NOMO-1 (cell line): Measurements from ENCODE around the gene HLA-F.

Experiments used
- DNase-seq, 2 experiments: peaks; one replicate each; lab custom pipeline; 2025; ENCODE audit not compliant: unreplicated experiment in 2 of 2; lab: John Stamatoyannopoulos, UW

The HLA-F gene

DNA sequence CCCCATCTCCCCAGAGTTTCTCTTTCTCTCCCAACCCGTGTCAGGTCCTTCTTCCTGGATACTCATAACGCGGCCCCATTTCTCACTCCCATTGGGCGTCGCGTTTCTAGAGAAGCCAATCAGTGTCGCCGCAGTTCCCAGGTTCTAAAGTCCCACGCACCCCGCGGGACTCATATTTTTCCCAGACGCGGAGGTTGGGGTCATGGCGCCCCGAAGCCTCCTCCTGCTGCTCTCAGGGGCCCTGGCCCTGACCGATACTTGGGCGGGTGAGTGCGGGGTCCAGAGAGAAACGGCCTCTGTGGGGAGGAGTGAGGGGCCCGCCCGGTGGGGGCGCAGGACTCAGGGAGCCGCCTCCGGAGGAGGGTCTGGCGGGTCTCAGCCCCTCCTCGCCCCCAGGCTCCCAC, at the start of gene HLA-F:
TSS of gene HLA-F (plus strand) at position 173 of the 404 bp plus-strand sequence. CDS start at position 203, 30 bp downstream.
- DNase-seq, result peak; percentile 53 to 76

DNA sequence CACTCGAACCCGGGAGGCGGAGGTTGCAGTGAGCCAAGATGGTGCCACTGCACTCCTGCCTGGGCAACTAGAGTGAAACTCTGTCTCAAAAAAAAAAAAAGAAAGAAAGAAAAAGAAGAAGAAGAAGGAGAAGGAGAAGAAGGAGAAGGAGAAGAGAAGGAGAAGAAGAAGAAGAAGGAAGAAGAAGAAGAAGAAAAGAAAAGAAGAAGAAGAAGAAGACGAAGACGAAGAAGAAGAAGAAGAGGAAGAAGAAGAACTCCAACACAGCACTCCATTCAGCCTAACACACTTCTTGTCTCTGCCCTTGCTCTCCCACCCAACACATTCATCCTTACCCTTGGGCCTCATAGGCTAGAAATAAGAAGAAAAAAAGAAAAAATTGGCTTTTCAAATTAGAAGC, 49.2 kb upstream of the HLA-F start:
- no peak for DNase-seq

DNA sequence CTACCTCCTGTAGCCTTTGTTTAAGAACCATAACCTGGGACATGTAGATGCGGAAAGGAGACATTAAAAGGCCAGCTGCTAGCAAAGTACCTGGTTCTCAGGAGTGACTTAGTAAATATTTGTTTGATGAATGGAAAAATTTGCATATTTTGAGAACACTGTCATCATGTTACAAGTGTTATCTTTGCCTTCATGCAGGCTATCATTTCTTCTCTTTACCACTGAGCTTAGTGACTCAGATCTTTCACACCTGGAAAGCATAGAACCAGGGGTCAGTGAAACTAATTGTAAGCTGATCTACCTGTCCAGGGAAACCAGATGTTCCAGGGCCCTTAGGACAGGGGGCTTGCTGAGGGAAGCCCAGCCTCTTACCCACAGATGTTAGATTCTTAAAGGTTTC, 47.7 kb upstream of the HLA-F start:
- DNase-seq, result no peak

DNA sequence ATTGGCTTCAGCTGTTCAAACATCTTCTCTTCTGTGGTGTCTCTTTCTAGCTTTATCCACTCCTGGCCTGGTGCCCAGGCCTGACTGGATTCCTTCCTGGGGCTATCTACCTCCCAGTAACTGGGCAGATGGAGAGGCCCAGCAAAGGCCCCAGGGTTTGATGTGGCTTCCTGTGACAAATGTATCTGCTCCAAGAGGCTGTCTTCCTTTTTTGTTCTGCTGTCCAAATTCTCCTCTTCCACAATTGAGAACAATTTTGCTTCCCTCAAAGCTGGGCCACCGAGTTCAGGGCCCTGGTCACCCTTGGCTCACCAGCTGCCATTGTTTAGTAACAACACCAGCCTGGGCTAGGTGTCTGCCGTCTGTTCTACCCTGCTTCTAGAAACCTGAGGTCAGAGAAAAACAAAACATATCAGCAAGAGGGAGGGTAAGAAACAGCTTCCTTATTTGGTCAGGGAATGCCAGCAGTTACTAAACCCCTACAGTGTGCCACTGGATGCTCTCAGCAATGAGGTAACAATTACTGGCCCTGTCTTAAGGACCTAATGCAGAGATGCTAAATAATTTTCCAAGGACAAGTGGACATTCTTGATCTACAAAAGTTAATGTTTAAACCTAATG, 46.1 kb upstream of the HLA-F start:
- peak in 1 of 2 experiments; percentile 17 for DNase-seq

DNA sequence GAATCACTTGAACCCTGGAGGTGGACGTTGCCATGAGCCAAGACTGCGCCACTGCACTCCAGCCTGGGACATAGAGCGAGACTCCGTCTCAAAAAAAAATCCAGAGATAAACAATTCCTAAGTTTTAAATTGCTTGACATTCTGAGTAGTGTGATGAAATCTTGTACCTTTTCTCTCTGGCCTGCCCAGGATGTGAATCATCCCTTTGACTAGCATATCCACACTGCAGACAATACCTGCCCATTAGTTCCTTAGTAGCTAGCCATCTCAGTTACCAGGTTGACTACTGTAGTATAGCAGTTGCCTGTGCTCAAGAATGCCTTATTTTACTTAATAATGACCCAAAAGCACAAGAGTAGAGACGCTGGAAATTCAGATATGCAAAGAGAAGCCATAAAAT, 45.1 kb upstream of the HLA-F start:
- DNase-seq, result no peak

DNA sequence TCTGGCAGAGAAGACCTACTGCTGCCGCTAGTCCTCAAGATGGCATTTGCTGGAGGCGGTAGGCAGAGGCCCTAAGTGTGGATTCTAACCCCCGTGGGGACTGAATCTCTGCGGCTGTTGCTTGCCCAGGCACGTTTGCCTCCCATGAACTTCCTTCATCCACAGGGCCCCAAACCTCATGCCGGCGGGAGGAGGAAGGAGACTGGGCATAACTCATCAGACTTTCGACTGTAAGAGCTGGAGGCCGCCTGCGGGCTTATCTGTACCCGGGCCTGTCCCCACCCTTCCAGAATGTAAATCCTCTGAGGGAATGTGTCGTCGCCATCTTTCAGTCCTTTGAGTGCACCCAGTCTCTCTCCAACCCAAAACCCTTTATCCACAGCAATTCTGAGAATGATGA, 43.3 kb upstream of the HLA-F start:
- DNase-seq, result peak in 1 of 2 experiments; percentile 29

DNA sequence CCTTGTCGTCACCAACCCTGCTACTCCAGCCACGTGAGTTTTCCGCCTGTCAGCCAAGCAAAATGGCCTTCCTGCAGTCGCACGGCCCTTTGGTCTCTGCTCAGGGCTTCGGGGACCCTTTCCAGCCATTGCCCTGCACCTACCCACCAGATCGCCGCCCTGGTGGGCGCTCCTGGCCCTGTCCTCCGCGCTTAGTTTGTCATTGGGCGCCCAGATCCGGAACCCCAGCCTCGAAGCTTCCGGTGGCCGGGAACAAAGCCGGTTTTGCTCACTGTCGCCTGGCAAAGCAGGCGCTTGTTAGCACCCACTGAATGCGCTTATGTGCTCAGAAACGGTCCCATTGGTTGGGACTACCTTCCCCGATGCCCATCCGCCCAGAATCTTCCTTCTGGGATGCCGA, 42.8 kb upstream of the HLA-F start:
- peak in 1 of 2 experiments; percentile 24 for DNase-seq

DNA sequence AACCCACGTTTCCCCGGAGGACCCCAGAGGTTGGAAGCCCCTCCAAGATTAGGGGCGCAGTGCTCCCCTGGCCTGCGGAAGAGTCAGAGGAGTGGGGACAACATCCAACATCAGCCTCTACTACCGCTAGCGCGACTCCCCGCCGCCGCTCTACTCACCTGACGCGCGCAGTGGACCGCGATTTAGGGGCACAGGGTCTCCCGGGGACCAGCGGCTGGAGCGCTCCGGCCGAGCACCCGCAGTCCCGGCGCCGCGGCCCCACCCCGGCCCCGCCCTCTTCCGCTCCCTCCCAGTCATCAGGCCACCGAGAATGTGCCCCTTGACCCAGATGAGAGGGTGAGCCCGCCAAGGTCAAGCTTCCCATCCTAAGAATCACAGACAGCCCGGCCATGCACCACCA, 42.3 kb upstream of the HLA-F start, which contains the start of gene ZFP57:
TSS of gene ZFP57 (minus strand) at position 249 of the 400 bp plus-strand sequence. CDS start 4,149 bp downstream, outside the sequence.
- no peak for DNase-seq

DNA sequence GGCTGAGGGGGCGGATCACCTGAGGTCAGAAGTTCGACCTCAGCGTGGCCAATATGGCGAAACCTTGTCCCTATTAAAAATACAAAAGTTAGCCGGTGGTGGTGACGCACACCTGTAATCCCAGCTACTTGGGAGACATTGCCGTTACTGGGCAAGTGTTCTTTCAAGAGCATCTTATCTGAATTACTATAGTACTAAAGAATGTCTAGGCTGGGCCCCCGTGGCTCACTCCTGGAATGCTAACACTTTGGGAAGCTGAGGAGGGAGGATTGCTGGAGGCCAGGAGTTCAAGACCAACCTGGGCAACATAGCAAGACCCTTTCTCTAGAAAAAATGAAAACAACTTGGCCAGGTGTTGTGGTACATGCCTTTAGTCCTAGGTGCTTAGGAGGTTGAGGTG, 41.4 kb upstream of the HLA-F start:
- DNase-seq, result no peak

DNA sequence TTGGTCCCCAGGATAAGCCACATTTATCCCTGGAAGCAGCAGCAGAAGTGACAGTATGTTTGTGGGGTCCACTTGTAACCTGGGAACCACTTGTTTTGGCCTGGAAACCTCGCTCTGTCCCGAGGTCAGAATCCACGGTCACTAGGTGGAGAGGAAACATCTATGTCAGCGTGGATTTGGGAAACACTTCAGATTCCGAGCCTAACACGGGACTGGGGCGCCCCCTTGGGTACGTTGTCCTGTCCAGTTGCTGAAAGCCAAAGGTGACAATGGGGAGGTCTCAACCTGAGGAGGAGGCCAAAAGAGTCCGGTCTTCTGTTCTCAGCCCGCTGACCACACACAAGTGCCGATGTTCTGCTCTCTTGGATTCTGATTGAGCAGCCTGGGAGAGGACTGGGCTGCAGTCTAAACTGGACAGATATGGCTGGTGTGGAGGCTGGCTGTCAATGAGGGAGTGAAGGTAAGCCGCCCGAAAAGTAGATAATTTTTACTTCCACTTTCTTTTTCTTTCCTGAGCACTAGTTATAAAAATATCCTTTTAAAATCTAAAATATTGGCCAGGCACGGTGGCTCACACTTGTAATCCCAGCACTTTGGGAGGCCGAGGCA, 37.4 kb upstream of the HLA-F start:
- peak in 1 of 2 experiments; percentile 18 for DNase-seq

DNA sequence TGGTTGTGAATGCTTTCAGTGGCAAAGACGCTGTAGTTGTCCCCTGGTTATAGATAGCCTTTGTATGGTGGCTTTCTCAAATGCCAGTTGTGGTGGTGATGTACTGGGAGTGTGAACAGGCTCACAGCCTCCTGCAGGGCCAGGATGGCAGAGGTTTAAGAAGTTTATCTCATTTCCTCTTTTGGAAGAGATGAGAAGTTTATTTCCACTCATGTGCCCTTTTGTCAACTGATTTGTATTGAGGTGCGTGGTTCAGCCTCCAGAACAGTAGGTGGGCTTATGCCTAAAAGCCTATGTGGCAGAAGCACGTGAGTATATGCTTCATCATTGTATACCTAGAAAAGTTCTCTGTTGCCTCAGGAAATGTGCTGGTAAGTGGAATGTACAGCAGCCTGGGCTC, 28.6 kb upstream of the HLA-F start:
- DNase-seq, result no peak

DNA sequence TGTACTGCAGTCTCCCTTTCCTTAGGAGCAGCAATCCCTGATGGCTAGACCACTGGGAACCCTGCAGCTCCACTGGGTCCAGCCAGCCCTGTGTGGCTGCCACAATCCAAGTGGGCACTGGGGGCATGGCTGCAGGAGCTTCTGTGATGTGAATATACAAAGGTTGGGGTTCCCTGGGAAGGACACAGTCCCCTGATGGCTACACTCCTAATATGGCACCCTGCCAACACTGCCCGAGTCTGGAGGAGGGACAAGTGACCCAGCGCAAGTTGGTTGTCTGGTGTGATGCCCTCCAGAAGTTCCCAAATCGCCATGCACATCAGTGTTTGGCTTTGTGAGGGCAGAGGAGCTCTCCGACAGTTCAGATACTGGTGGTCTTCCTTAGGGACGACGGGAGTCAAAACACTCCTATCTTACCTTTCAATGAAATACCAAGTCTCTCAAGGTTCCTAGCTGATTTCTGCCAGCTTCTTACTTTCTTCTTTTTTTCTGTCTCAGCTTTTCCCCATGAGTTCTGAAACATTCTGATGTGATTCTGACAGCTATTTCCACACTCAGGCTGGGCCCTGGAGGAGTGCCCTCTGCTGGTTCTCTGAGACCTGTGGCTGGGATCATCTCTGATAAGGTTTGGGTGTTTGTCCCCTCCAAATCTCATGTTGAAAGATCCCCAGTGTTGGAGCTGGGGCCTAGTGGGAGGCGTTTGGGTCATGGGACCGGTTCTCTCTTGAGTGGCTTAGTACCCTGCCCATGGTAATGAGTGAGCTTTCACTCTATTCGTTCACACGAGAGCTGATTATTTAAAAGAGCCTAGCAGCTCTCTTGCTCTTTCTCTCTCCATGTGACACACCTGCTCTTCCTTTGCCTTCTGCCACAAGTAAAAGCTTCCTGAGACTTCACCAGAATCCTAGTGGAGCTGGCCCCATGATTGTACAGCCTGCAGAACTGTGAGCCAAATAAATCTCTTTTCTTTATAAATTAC, 26.8 kb upstream of the HLA-F start:
- no peak for DNase-seq

DNA sequence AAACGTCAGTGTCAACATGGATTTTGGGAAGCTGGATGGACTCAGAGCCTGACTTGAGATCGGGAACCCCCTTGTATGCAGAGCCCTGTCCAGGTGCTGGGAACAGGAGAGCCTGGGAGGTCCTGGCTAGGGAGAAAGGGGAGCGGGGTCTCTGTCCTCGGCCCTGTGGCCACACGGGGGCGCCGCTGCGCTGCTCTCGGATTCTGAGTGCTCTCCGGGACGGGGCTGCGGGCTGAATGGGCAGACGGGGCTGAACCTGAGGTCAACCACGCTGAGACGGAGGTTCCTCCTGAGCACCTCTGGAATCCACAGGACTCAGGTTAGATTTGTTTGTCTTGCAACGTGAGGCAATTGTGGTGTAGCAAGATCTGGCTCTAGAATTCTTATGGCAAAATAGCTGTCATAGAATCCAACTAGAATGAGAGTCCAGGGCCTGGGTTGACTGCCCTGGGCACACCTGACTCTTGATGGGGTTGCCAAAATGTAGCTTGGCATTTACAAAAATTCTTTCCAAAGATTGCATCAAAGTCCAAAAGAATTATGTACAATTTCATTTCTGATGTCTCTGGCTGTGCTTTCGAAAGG, 20.6 kb upstream of the HLA-F start:
- no peak for DNase-seq

DNA sequence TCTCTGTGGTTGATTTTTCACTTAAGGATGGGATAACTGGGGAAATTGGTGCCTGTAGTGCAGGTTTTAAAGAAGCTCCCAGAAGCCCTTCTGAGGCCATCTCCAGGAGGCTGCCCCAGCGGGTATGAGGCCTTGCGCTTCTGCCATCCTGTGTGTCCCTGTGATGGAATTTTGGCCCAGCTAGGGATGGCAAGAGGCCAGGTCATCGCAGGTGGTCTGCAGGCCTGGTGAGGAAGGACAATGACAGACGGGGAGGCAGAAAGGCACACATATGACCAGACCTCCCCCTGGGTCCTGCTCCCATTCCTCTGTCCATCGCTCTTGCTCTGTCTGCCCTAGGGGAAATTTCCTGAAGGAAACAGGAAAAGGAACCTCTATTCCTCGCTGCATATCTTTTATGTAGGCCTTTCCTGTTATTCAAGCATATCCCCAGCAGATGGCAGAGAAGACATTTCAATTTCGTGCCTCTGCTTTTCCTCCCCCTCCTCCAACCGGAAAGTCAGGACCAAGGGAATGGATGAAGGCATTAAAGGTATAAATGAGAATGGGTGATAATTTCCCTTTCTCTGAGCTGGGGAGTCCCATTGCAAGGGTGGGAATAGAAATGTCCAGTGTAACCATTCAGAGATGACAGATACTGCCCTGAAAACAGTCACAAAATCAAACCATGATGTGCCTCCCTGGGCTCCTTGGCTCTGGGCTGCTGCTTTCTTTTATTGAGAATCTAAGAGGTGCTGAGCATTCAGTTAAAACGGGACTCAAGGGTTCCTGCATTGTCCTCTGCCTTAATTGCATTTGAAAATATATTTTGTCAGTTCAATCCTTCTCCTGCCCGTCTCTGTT, 17.6 kb upstream of the HLA-F start:
- DNase-seq, result no peak

DNA sequence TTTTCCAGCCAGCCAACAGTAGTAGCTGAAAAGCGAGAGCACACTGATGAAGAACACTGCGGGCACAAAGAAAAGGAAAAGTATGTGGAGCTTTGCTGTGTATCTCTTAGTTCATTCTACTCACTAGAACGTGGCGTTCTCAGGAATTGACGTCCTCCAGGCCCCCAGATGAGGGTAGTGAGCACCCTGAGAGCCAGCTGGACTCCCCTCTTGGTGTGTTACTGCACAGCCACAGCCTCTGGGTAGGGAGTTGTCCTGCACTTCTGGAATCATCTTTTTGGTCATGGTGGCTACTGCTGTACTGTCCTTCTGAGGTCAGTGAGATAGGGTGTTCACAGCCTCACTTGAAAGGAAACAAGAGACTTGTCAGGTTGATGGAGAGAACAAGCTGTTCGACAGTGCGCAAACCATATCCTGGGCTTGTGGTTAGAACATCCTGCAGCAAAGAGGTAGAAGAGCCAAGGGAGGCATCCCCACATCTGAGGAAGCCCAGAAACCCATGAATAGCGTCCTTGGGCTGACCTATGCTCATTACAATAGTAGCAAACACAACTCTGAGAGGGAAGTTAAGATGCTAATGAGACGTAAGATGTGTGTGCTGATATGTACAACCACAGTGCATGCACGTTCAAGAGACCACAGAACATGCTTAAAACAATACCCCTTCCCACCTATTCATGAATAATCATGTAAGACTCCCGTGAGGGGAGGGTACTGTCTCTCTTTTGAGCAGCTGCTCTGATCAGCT, 14.6 kb upstream of the HLA-F start:
- DNase-seq, result no peak

DNA sequence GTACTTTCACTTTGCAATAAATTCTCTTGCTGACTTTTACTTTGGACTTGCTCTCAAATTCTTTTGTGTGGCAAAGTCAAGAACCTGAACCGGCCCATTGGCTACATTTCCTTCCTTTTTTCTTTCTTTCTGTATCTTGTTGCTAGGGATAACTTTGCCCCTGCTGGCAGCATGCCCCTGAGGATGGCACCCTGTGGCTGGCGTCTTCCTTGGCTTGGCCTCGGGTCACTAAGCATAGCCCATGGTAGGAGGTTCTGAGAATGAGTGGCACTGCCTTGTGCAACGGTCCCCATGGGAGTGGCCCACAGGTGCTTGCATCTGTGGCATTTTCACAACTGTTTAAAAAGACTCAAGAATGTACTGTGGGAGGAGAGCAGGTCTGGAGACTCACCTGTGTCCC, 14.0 kb upstream of the HLA-F start:
- no peak for DNase-seq

DNA sequence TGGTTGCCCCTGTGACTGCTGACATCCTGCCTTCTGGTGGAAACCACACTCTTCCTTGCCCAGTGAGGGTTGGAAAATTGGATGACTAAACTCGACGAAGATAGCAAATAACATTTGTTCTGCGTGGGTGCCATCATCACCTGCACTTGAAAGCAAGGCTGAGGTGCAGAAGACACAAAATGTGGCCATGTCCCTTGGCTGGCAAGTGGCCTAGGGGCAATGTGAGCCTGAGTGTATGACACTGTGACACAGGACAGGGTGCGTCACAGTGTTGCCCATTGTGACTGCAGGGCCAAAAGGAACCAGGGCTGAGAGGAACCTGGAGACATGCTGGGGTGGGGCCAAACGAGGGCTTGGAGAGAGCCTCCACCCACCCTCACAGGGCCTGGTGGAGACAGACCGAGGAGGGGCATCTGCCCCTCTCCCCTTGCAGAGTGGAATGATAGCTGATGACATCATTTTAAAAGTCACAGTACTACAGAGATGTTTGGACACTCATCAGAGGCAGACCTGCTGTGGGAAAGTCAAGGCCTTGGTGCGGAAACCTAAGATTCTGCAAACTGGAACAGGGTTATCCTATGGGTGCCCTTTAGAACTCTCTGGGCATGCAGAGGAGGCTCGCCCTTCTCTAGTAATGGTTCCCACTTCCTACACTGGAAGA, 12.8 kb upstream of the HLA-F start:
- no peak for DNase-seq

DNA sequence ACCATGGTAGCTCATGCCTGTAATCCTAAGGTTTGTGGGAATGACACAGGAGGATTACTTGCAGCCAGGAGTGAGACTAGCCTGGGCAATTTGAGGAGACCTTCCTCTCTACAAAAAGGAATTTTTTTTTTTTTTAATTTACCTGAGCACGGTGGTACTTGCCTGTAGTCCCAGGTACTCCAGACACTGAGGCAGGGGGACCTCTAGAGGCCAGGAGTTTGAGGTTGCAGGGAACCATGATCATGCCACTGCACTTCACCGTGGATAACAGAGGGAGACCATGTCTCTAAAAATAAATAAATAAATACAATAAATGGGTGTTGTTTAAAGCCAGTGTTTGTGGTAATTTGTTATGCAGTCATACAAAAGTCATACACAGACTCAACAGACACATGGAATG, 2.4 kb upstream of the HLA-F start:
- DNase-seq, result no peak
